Gastrocnemius medialis (tissue), 4 donors: ENCODE measurements around the gene CDKAL1. TPM values are rescaled to one million over a fixed set of nuclear protein-coding genes. Genes with fewer than 3 reads are reported as not detected.

Experiments used
- ATAC-seq, 2 donors: fragments of 150-250 bp; one replicate each; pipeline ENCODE4 v1.9.1; 2016
- DNase-seq, 2 donors: peaks; one replicate each; pipeline ENCODE4 v3.0.0-alpha.2; 2019
- H3K27ac ChIP-seq, 4 donors: fragments of 200-600 bp; sonication (generic); 1 replicate in 1 of 4; 2 replicates in 3 of 4; pipeline ENCODE4 v1.5.1; 2016 to 2018; ENCODE audit warnings: mild to moderate bottlenecking in 2 of 4, moderate library complexity in 1 of 4
- H3K27me3 ChIP-seq, 3 donors: fragments of 200-600 bp; sonication (generic) in 2 of 3; 1 replicate in 1 of 3; 2 replicates in 2 of 3; pipeline versions ENCODE4 v1.5.1 to v1.6.0; 2016 to 2019; ENCODE audit warnings: mild to moderate bottlenecking in 1 of 3, moderate library complexity in 1 of 3
- H3K36me3 ChIP-seq, 2 donors: fragments of 200-600 bp; sonication (generic) in 1 of 2; one replicate each; pipeline ENCODE4 v1.5.1; 2017 to 2018
- H3K4me1 ChIP-seq, 2 donors: fragments of 200-600 bp; sonication (generic) in 1 of 2; one replicate each; pipeline ENCODE4 v1.5.1; 2016 to 2017; ENCODE audit warnings: mild to moderate bottlenecking in 2 of 2
- H3K4me3 ChIP-seq, 4 donors: fragments of 200-600 bp; sonication (generic) in 3 of 4; 1 replicate in 1 of 4; 2 replicates in 3 of 4; pipeline ENCODE4 v1.5.1; 2016 to 2019; ENCODE audit warnings: mild to moderate bottlenecking in 2 of 4
- H3K9me3 ChIP-seq, 3 donors: fragments of 200-600 bp; sonication (generic) in 2 of 3; 1 replicate in 1 of 3; 2 replicates in 2 of 3; pipeline ENCODE4 v1.5.1; 2016 to 2019
- CTCF ChIP-seq, 5 experiments: fragments of 450-650 bp in 3 of 5; fragments of 200-600 bp in 2 of 5; sonication (generic) in 2 of 5; IDR thresholded peaks in 4 of 5; conservative IDR thresholded peaks in 1 of 5; 1 replicate in 4 of 5; 2 replicates in 1 of 5; pipeline ENCODE4 v1.5.1; 2016 to 2019; ENCODE audit warnings: antibody characterized with exemption in 5 of 5, mild to moderate bottlenecking in 3 of 5, moderate library complexity in 3 of 5
- POLR2A ChIP-seq, 2 donors: fragments of 450-650 bp; IDR thresholded peaks; one replicate each; pipeline ENCODE4 v1.6.1; 2017; ENCODE audit warnings: antibody characterized with exemption in 2 of 2, mild to moderate bottlenecking in 2 of 2, moderate library complexity in 2 of 2
- in situ Hi-C, 4 donors: fragments of 200-750 bp; cut with MboI; loops; one replicate each; pipeline versions ENCODE4 v1.15.0 to v1.8.0; 2017; ENCODE audit warnings: low sequenced_read_pairs in 4 of 4
- intact Hi-C: fragments of 100-400 bp; cut with DNase I; formaldehyde crosslinking; loops from one replicate; pipeline ENCODE4 v1.15.1; 2023; ENCODE audit warnings: low total_unique reads
- total RNA-seq, 4 donors: library from RNA; depleted of rRNA; stranded (reverse); fragments of >200 nt; gene quantifications; one replicate each; pipeline versions ENCODE4 v1.1.0 to v1.2.3, GENCODE V29; 2016

The CDKAL1 gene
- total RNA-seq, 4 donors from 2014 or later, result 9.6 to 17.0 (median 11.4) TPM

- intact Hi-C loops, result no loop called here
- H3K36me3 ChIP-seq, result no peaks in the 10 kb centered on the region
- H3K27ac ChIP-seq, result no peak overlapping the region
- H3K27me3 ChIP-seq, result no peaks in the 10 kb centered on the region
- ATAC-seq, result no peak
- no peak for TF ChIP-seq POLR2A (IDR thresholded peaks at IDR 0.05)
- TF ChIP-seq CTCF (IDR thresholded peaks at IDR 0.05 in 4 of 5, conservative IDR thresholded peaks at IDR 0.05 in 1 of 5), result no peak
- H3K4me3 ChIP-seq, result no peak overlapping the region
- peaks cover 8% of the 10 kb centered on the region in 2 donors for H3K4me1 ChIP-seq
- DNase-seq, result no peak
- in situ Hi-C loops, result no loop called here
- H3K9me3 ChIP-seq, result no peaks in the 10 kb centered on the region
Measured at GRCh38 chr6:20686142-20686541, 151.9 kb downstream of the CDKAL1 start.

GRCh38 chr6:20687494-20687893 lies 153.2 kb downstream of the CDKAL1 start:
- no peak for DNase-seq
- no peak for ATAC-seq
- H3K9me3 ChIP-seq, result no peaks in the 10 kb centered on the region
- no peak overlapping the region for H3K27ac ChIP-seq
- intact Hi-C loops (no loop called here), in situ Hi-C loops (no loop called here)
- no peaks in the 10 kb centered on the region for H3K27me3 ChIP-seq
- TF ChIP-seq CTCF (IDR thresholded peaks at IDR 0.05 in 4 of 5, conservative IDR thresholded peaks at IDR 0.05 in 1 of 5), result no peak
- no peak for TF ChIP-seq POLR2A (IDR thresholded peaks at IDR 0.05)
- peaks cover 3 to 9% of the 10 kb centered on the region in 2 donors for H3K4me1 ChIP-seq
- no peak overlapping the region for H3K4me3 ChIP-seq
- H3K36me3 ChIP-seq, result no peaks in the 10 kb centered on the region

- DNase-seq, result no peak
- Histone ChIP-seq H3K27ac (no peak overlapping the region), H3K27me3 (no peaks in the 10 kb centered on the region), H3K4me3 (no peak overlapping the region), H3K4me1 (peaks cover 8 to 9% of the 10 kb centered on the region in 2 donors), H3K9me3 (no peaks in the 10 kb centered on the region), H3K36me3 (no peaks in the 10 kb centered on the region)
- intact Hi-C loops (no loop called here), in situ Hi-C loops (no loop called here)
- ATAC-seq, result no peak
- TF ChIP-seq POLR2A (IDR thresholded peaks at IDR 0.05) (no peak), CTCF (IDR thresholded peaks at IDR 0.05 in 4 of 5, conservative IDR thresholded peaks at IDR 0.05 in 1 of 5) (no peak)
Measured at GRCh38 chr6:20688710-20689500, 154.6 kb downstream of the CDKAL1 start.

- H3K4me1 ChIP-seq, result peaks cover 8 to 9% of the 10 kb centered on the region in 2 donors
- no peak for ATAC-seq
- intact Hi-C loops, result no loop called here
- in situ Hi-C loops, result no loop called here
- no peak overlapping the region for H3K27ac ChIP-seq
- no peaks in the 10 kb centered on the region for H3K27me3 ChIP-seq
- no peak for DNase-seq
- TF ChIP-seq CTCF (IDR thresholded peaks at IDR 0.05 in 4 of 5, conservative IDR thresholded peaks at IDR 0.05 in 1 of 5) (no peak), POLR2A (IDR thresholded peaks at IDR 0.05) (no peak)
- H3K9me3 ChIP-seq, result no peaks in the 10 kb centered on the region
- no peaks in the 10 kb centered on the region for H3K36me3 ChIP-seq
- no peak overlapping the region for H3K4me3 ChIP-seq
Measured at GRCh38 chr6:20691185-20691584, 156.9 kb downstream of the CDKAL1 start.
